ENCODE measurements around the gene AKAP12. TPM values are rescaled to one million over a fixed set of nuclear protein-coding genes. Genes with fewer than 3 reads are reported as not detected.
A peak's percentile ranks its signal among the peaks of the same experiment; 100 is the strongest.

Gene AKAP12
- total RNA-seq, 1 donor from 2014 or later, result 81.3 TPM

- H2AFZ ChIP-seq (replicated peaks), result no peak overlapping the region
- no peaks in the 10 kb centered on the region for H3K36me3 ChIP-seq
- TF ChIP-seq, protein P1, sequence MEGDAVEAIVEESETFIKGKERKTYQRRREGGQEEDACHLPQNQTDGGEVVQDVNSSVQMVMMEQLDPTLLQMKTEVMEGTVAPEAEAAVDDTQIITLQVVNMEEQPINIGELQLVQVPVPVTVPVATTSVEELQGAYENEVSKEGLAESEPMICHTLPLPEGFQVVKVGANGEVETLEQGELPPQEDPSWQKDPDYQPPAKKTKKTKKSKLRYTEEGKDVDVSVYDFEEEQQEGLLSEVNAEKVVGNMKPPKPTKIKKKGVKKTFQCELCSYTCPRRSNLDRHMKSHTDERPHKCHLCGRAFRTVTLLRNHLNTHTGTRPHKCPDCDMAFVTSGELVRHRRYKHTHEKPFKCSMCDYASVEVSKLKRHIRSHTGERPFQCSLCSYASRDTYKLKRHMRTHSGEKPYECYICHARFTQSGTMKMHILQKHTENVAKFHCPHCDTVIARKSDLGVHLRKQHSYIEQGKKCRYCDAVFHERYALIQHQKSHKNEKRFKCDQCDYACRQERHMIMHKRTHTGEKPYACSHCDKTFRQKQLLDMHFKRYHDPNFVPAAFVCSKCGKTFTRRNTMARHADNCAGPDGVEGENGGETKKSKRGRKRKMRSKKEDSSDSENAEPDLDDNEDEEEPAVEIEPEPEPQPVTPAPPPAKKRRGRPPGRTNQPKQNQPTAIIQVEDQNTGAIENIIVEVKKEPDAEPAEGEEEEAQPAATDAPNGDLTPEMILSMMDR (IDR thresholded peaks at IDR 0.05), result no peak
- TF ChIP-seq EZH2phosphoT487 (IDR thresholded peaks at IDR 0.05), result no peak
- TF ChIP-seq EZH2 (IDR thresholded peaks at IDR 0.05), result no peak
- peaks cover 25% of the 10 kb centered on the region for H4K20me1 ChIP-seq (ENCODE audit: low read depth)
- H3K27me3 Mint-ChIP-seq (ENCODE audit: insufficient read depth, low read depth), result peaks cover 3% of the 10 kb centered on the region
- no peaks in the 10 kb centered on the region for H3F3A ChIP-seq (ENCODE audit: low read depth)
- peaks cover 15% of the 10 kb centered on the region for H3K36me3 Mint-ChIP-seq
- H3K9ac ChIP-seq, result no peak overlapping the region
- no peak overlapping the region for H3K4me3 Mint-ChIP-seq
- H3K9me3 ChIP-seq (ENCODE audit: low read depth), result no peaks in the 10 kb centered on the region
- peaks cover 4% of the 10 kb centered on the region for H3K79me2 ChIP-seq (ENCODE audit: low read depth)
- H3K4me1 Mint-ChIP-seq, result peaks cover 16% of the 10 kb centered on the region
- no peak overlapping the region for H3K27ac ChIP-seq
- H3K4me3 ChIP-seq, result no peak overlapping the region
- no peaks in the 10 kb centered on the region for H3K27me3 ChIP-seq
- no peak for DNase-seq (ENCODE audit: low spot score)
- no peak overlapping the region for H3K4me2 ChIP-seq
- H3K27ac Mint-ChIP-seq, result peak overlapping the region; percentile 81
- no peaks in the 10 kb centered on the region for H3K4me1 ChIP-seq
- H3K9me3 Mint-ChIP-seq, result no peaks in the 10 kb centered on the region
Measured at GRCh38 chr6:151254451-151255081, 14.8 kb downstream of the AKAP12 start.

DNA sequence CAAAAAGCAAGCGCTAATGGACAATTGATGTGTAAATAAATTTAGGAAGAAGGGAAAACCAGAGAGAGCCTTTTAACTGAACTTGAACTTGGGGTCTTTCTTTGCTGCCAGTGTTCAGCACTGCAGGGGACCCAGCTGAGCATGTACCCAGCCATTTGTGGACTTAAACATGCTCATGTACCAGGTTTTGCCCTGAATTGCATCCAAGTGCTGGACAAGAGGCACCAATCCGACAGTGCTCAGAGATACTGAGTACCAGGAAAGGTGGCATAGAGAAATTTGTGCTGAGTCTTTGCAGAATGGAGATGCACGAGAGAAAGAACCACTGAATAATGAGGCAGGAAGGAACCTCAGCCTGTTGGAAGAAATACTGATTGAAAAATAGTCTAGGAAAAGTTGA is 16.0 kb downstream of the AKAP12 start:
- Histone ChIP-seq H3F3A (ENCODE audit: low read depth) (no peaks in the 10 kb centered on the region), H2AFZ (replicated peaks) (no peak overlapping the region), H3K4me1 (no peaks in the 10 kb centered on the region), H3K36me3 (no peaks in the 10 kb centered on the region), H4K20me1 (ENCODE audit: low read depth) (peaks cover 25% of the 10 kb centered on the region), H3K9me3 (ENCODE audit: low read depth) (no peaks in the 10 kb centered on the region), H3K4me3 (no peak overlapping the region), H3K27me3 (no peaks in the 10 kb centered on the region), H3K27ac (no peak overlapping the region), H3K79me2 (ENCODE audit: low read depth) (peaks cover 4% of the 10 kb centered on the region), H3K9ac (no peak overlapping the region), H3K4me2 (no peak overlapping the region)
- peaks cover 15% of the 10 kb centered on the region for H3K36me3 Mint-ChIP-seq
- peaks cover 3% of the 10 kb centered on the region for H3K27me3 Mint-ChIP-seq (ENCODE audit: insufficient read depth, low read depth)
- H3K27ac Mint-ChIP-seq, result no peak overlapping the region
- peaks cover 16% of the 10 kb centered on the region for H3K4me1 Mint-ChIP-seq
- H3K4me3 Mint-ChIP-seq, result no peak overlapping the region
- H3K9me3 Mint-ChIP-seq, result no peaks in the 10 kb centered on the region
- no peak for TF ChIP-seq EZH2 (IDR thresholded peaks at IDR 0.05)
- no peak for DNase-seq (ENCODE audit: low spot score)

GRCh38 chr6:151257985-151258445 is 18.2 kb downstream of the AKAP12 start:
- H3K4me2 ChIP-seq, result no peak overlapping the region
- H3K4me3 ChIP-seq, result no peak overlapping the region
- H2AFZ ChIP-seq (replicated peaks), result no peak overlapping the region
- H3K36me3 Mint-ChIP-seq, result peaks cover 9% of the 10 kb centered on the region
- H3K9ac ChIP-seq, result no peak overlapping the region
- no peaks in the 10 kb centered on the region for H3F3A ChIP-seq (ENCODE audit: low read depth)
- no peak overlapping the region for H3K4me3 Mint-ChIP-seq
- H3K27ac ChIP-seq, result no peak overlapping the region
- H3K27me3 ChIP-seq, result no peaks in the 10 kb centered on the region
- no peaks in the 10 kb centered on the region for H3K9me3 ChIP-seq (ENCODE audit: low read depth)
- no peaks in the 10 kb centered on the region for H3K79me2 ChIP-seq (ENCODE audit: low read depth)
- peak overlapping the region; percentile 1 for H3K27ac Mint-ChIP-seq
- H3K9me3 Mint-ChIP-seq, result no peaks in the 10 kb centered on the region
- H3K4me1 Mint-ChIP-seq, result peaks cover 16% of the 10 kb centered on the region
- no peak for DNase-seq (ENCODE audit: low spot score)
- H4K20me1 ChIP-seq (ENCODE audit: low read depth), result peaks cover 21% of the 10 kb centered on the region
- no peak for TF ChIP-seq EZH2phosphoT487 (IDR thresholded peaks at IDR 0.05)
- no peak for TF ChIP-seq EZH2 (IDR thresholded peaks at IDR 0.05)
- TF ChIP-seq, protein P1 (IDR thresholded peaks at IDR 0.05), result no peak
- H3K27me3 Mint-ChIP-seq (ENCODE audit: insufficient read depth, low read depth), result peaks cover 3% of the 10 kb centered on the region
- no peaks in the 10 kb centered on the region for H3K4me1 ChIP-seq
- no peaks in the 10 kb centered on the region for H3K36me3 ChIP-seq

DNA sequence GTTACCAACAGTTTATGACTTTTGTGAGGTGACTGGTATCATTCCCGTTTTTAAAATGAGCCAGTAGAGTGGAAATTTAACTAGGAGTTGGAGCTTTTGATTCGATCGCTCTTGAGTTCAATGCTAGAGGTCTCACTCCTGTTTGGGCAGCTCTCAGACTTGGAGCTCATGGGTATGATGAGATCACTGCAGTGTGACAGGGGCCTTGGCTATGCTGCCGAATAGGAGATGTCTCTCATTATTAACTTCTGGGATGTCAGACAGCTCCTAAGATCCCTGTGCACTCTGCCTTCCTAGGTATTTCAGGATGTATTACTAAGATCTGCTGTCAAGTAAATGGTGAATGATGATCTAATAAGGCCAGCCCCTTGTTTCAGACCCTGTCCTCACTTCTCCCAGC is 20.4 kb downstream of the AKAP12 start:
- no peaks in the 10 kb centered on the region for H3K79me2 ChIP-seq (ENCODE audit: low read depth)
- peaks cover 9% of the 10 kb centered on the region for H3K36me3 Mint-ChIP-seq
- H4K20me1 ChIP-seq (ENCODE audit: low read depth), result peaks cover 17% of the 10 kb centered on the region
- H3K27me3 ChIP-seq, result no peaks in the 10 kb centered on the region
- TF ChIP-seq EZH2phosphoT487 (IDR thresholded peaks at IDR 0.05) (no peak), EZH2 (IDR thresholded peaks at IDR 0.05) (no peak)
- TF ChIP-seq, protein P1 (IDR thresholded peaks at IDR 0.05), result no peak
- no peak overlapping the region for H3K4me2 ChIP-seq
- no peaks in the 10 kb centered on the region for H3F3A ChIP-seq (ENCODE audit: low read depth)
- no peak for DNase-seq (ENCODE audit: low spot score)
- no peaks in the 10 kb centered on the region for H3K36me3 ChIP-seq
- no peak overlapping the region for H3K9ac ChIP-seq
- peaks cover 3% of the 10 kb centered on the region for H3K27me3 Mint-ChIP-seq (ENCODE audit: insufficient read depth, low read depth)
- no peaks in the 10 kb centered on the region for H3K9me3 ChIP-seq (ENCODE audit: low read depth)
- H3K4me3 Mint-ChIP-seq, result no peak overlapping the region
- peaks cover 12% of the 10 kb centered on the region for H3K4me1 Mint-ChIP-seq
- H3K9me3 Mint-ChIP-seq, result no peaks in the 10 kb centered on the region
- H3K4me3 ChIP-seq, result no peak overlapping the region
- H3K27ac ChIP-seq, result no peak overlapping the region
- no peak overlapping the region for H3K27ac Mint-ChIP-seq
- peaks cover 2% of the 10 kb centered on the region for H3K4me1 ChIP-seq
- H2AFZ ChIP-seq (replicated peaks), result no peak overlapping the region
